CD14-positive monocyte (primary cell): ENCODE measurements around the gene RHOC. TPM values are rescaled to one million over a fixed set of nuclear protein-coding genes. Genes with fewer than 3 reads are reported as not detected.
A peak's percentile ranks its signal among the peaks of the same experiment; 100 is the strongest.

Source experiments
- DNase-seq, 3 donors: peaks; one replicate each; pipeline ENCODE4 v3.0.0-alpha.2; 2011 to 2022
- H2AFZ ChIP-seq: 2 replicates; pipeline ENCODE4 v1.6.0; 2012; ENCODE audit warnings: mild to moderate bottlenecking, low read depth, low read length, inconsistent platforms; ENCODE audit not compliant: insufficient read depth, poor library complexity, severe bottlenecking
- H3K27ac ChIP-seq, 2 donors: 1 replicate in 1 of 2; 2 replicates in 1 of 2; pipeline ENCODE4 v1.5.1; 2012 to 2013; ENCODE audit warnings: low read length in 2 of 2, control low read depth in 1 of 2, inconsistent platforms in 1 of 2, low read depth in 1 of 2, mild to moderate bottlenecking in 1 of 2
- H3K27me3 ChIP-seq, 2 donors: one replicate each; pipeline versions ENCODE4 v1.6.0 to v1.6.1; 2011 to 2013; ENCODE audit warnings: low read length in 2 of 2; ENCODE audit not compliant: control insufficient read depth in 2 of 2, insufficient read depth in 2 of 2
- H3K36me3 ChIP-seq, 2 donors: replicated peaks in 1 of 2; 1 replicate in 1 of 2; 2 replicates in 1 of 2; pipeline versions ENCODE4 v1.5.1 to v1.6.1; 2012 to 2013; ENCODE audit warnings: low read length in 2 of 2, control low read depth in 1 of 2, inconsistent platforms in 1 of 2, mild to moderate bottlenecking in 1 of 2; ENCODE audit not compliant: insufficient read depth in 2 of 2, control insufficient read depth in 1 of 2
- H3K4me1 ChIP-seq, 2 donors: 1 replicate in 1 of 2; 2 replicates in 1 of 2; pipeline versions ENCODE4 v1.5.1 to v1.6.1; 2012 to 2013; ENCODE audit warnings: low read length in 2 of 2, control low read depth in 1 of 2, inconsistent platforms in 1 of 2, mild to moderate bottlenecking in 1 of 2, moderate library complexity in 1 of 2; ENCODE audit not compliant: insufficient read depth in 2 of 2, control insufficient read depth in 1 of 2
- H3K4me2 ChIP-seq: replicated peaks from 2 replicates; pipeline ENCODE3; 2012; ENCODE audit warnings: low read length, moderate library complexity, mild to moderate bottlenecking; ENCODE audit not compliant: poor library complexity, severe bottlenecking; ENCODE audit errors: extremely low read depth
- H3K4me3 ChIP-seq, 3 experiments: fragments of 200-600 bp in 1 of 3; sonication (generic) in 1 of 3; replicated peaks in 1 of 3; 1 replicate in 2 of 3; 2 replicates in 1 of 3; pipeline ENCODE4 v1.5.1; 2011 to 2013; ENCODE audit warnings: low read length in 3 of 3, mild to moderate bottlenecking in 3 of 3, control low read depth in 2 of 3, low read depth in 2 of 3, inconsistent platforms in 1 of 3, moderate library complexity in 1 of 3
- H3K79me2 ChIP-seq: 2 replicates; pipeline ENCODE4 v1.6.0; 2012; ENCODE audit warnings: mild to moderate bottlenecking, control low read depth, inconsistent platforms, low read length, moderate library complexity; ENCODE audit not compliant: insufficient read depth
- H3K9ac ChIP-seq: 2 replicates; pipeline ENCODE4 v1.6.0; 2017; ENCODE audit warnings: low read length, mild to moderate bottlenecking; ENCODE audit not compliant: insufficient read depth, poor library complexity, severe bottlenecking
- H3K9me3 ChIP-seq, 2 donors: replicated peaks in 1 of 2; 1 replicate in 1 of 2; 2 replicates in 1 of 2; pipeline versions ENCODE4 v1.5.1 to v1.6.1; 2012 to 2013; ENCODE audit warnings: low read length in 2 of 2, control low read depth in 1 of 2; ENCODE audit not compliant: control insufficient read depth in 1 of 2, insufficient read depth in 1 of 2
- H4K20me1 ChIP-seq: 2 replicates; pipeline ENCODE4 v1.6.0; 2012; ENCODE audit warnings: mild to moderate bottlenecking, low read length, control low read depth, moderate library complexity; ENCODE audit not compliant: insufficient read depth
- H3K27ac Mint-ChIP-seq, 7 donors: one replicate each; pipeline ENCODE4 v1.8.0; 2020; ENCODE audit warnings: mild to moderate bottlenecking in 7 of 7, mixed read lengths in 7 of 7, moderate library complexity in 6 of 7, inconsistent platforms in 2 of 7
- H3K27me3 Mint-ChIP-seq, 3 donors: one replicate each; pipeline ENCODE4 v1.8.0; 2021 to 2022; ENCODE audit warnings: low read depth in 3 of 3, mild to moderate bottlenecking in 3 of 3, mixed read lengths in 3 of 3, moderate library complexity in 3 of 3, inconsistent platforms in 1 of 3
- H3K36me3 Mint-ChIP-seq, 2 donors: one replicate each; pipeline ENCODE4 v1.8.0; 2020; ENCODE audit warnings: mixed read lengths in 2 of 2, inconsistent platforms in 1 of 2, mild to moderate bottlenecking in 1 of 2
- H3K4me1 Mint-ChIP-seq: one replicate; pipeline ENCODE4 v1.8.0; 2020; ENCODE audit warnings: mild to moderate bottlenecking, mixed read lengths
- H3K4me3 Mint-ChIP-seq, 2 donors: one replicate each; pipeline ENCODE4 v1.8.0; 2020; ENCODE audit warnings: mild to moderate bottlenecking in 2 of 2, mixed read lengths in 2 of 2, moderate library complexity in 1 of 2
- H3K9me3 Mint-ChIP-seq, 7 donors: one replicate each; pipeline ENCODE4 v1.8.0; 2020 to 2022; ENCODE audit warnings: mixed read lengths in 7 of 7, mild to moderate bottlenecking in 6 of 7, moderate library complexity in 6 of 7, inconsistent platforms in 2 of 7
- CTCF ChIP-seq: fragments of 200-600 bp; IDR thresholded peaks from one replicate; pipeline ENCODE4 v1.8.0; 2022; ENCODE audit warnings: antibody characterized with exemption, mild to moderate bottlenecking
- WGBS: methylation state at CpG from one replicate; pipeline ENCODE4 v1.1.5; 2013; ENCODE audit warnings: missing lambda C conversion rate; ENCODE audit not compliant: insufficient coverage; 5-methylcytosine and 5-hydroxymethylcytosine counted together
- intact Hi-C, 2 donors: fragments of 100-400 bp; cut with micrococcal nuclease; formaldehyde crosslinking; loops; one replicate each; pipeline versions ENCODE4 v1.15.0 to v1.15.1; 2023
- polyA plus RNA-seq, 3 donors: library from polyadenylated mRNA; depleted of rRNA in 1 of 3; unstranded in 2 of 3; stranded (reverse) in 1 of 3; fragments of 300-500 nt in 2 of 3; fragments of >200 nt in 1 of 3; fragmentation: Illumina TruSeq in 2 of 3; gene quantifications; 1 replicate in 2 of 3; 2 replicates in 1 of 3; pipeline ENCODE4 v1.2.3, GENCODE V29; 2012 to 2021

RHOC gene
- polyA plus RNA-seq, 3 donors = 78.9 to 119 (median 91.5) TPM

- Mint-ChIP-seq H3K27me3 (peaks cover 0 to 4% (median 3%) of the 10 kb centered on the region in 3 donors), H3K27ac (no peak overlapping the region), H3K9me3 (peaks cover 0 to 2% (median 0%) of the 10 kb centered on the region in 7 donors), H3K4me1 (peaks cover 34% of the 10 kb centered on the region), H3K4me3 (no peak overlapping the region), H3K36me3 (peaks cover 8 to 28% of the 10 kb centered on the region in 2 donors)
- TF ChIP-seq CTCF = no peak
- 90% methylated on average over 4 of the region's 9 CpGs for WGBS
- intact Hi-C loops = no loop called here
- Histone ChIP-seq H4K20me1 (no peaks in the 10 kb centered on the region), H3K27me3 (no peaks in the 10 kb centered on the region), H3K4me3 (no peak overlapping the region), H3K79me2 (no peaks in the 10 kb centered on the region), H3K27ac (no peak overlapping the region), H2AFZ (no peak overlapping the region), H3K9ac (no peak overlapping the region), H3K4me1 (peaks cover 31% of the 10 kb centered on the region in 2 donors), H3K9me3 (no peaks in the 10 kb centered on the region), H3K36me3 (peaks cover 3 to 39% of the 10 kb centered on the region in 2 donors), H3K4me2 (no peak overlapping the region)
- DNase-seq = no peak
Measured at GRCh38 chr1:112697781-112698201, 9.1 kb downstream of the RHOC start.

- 100% methylated on average over 2 of the region's 7 CpGs for WGBS
- no peak overlapping the region for H3K4me3 Mint-ChIP-seq
- no peak overlapping the region for H3K4me3 ChIP-seq
Measured at GRCh38 chr1:112696578-112697314, 10.2 kb downstream of the RHOC start.

More at GRCh38 chr1:112696578-112697314, 10.2 kb downstream of the RHOC start:
- Histone ChIP-seq H4K20me1 (no peaks in the 10 kb centered on the region), H3K79me2 (no peaks in the 10 kb centered on the region), H3K27ac (no peak overlapping the region), H3K4me2 (no peak overlapping the region), H3K9ac (no peak overlapping the region), H3K9me3 (no peaks in the 10 kb centered on the region), H3K27me3 (no peaks in the 10 kb centered on the region), H3K36me3 (peaks cover 3 to 50% of the 10 kb centered on the region in 2 donors), H3K4me1 (peaks cover 23% of the 10 kb centered on the region in 2 donors), H2AFZ (no peak overlapping the region)
- intact Hi-C loops = no loop called here
- Mint-ChIP-seq H3K4me1 (peaks cover 25% of the 10 kb centered on the region), H3K9me3 (peaks cover 0 to 2% (median 0%) of the 10 kb centered on the region in 7 donors), H3K36me3 (peaks cover 4 to 25% of the 10 kb centered on the region in 2 donors), H3K27me3 (peaks cover 0 to 1% (median 1%) of the 10 kb centered on the region in 3 donors), H3K27ac (peak overlapping the region in 1 of 7 donors; percentile 53)
- TF ChIP-seq CTCF = no peak
- no peak for DNase-seq
